Measurements from ENCODE around the gene LRCH3. TPM values are rescaled to one million over a fixed set of nuclear protein-coding genes. Genes with fewer than 3 reads are reported as not detected.

Gene LRCH3
- polyA plus RNA-seq, 1 donor from 2014 or later = 41.4 TPM

DNA sequence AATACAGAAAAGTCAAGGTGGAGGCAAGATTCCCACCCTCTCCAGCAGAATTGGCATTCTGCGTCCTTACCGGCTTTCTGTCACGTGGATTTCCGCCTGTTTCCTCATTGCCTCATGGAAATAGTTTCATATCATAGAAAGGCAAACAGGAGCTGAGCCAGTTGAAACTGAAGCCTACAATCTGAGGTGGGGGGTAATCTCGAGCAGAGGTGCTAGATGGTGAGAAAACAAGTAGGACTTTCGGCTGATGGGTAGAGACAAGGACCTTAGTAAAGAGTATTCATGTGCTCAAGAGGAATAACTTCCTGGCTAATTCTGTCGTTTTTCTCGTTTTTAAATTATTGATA, 39.9 kb downstream of the LRCH3 start:
- H4K20me1 ChIP-seq (ENCODE audit: insufficient read depth) = no peaks in the 10 kb centered on the region
- no peak overlapping the region for H3K4me3 ChIP-seq (ENCODE audit: low read length)
- TF ChIP-seq, protein P1, sequence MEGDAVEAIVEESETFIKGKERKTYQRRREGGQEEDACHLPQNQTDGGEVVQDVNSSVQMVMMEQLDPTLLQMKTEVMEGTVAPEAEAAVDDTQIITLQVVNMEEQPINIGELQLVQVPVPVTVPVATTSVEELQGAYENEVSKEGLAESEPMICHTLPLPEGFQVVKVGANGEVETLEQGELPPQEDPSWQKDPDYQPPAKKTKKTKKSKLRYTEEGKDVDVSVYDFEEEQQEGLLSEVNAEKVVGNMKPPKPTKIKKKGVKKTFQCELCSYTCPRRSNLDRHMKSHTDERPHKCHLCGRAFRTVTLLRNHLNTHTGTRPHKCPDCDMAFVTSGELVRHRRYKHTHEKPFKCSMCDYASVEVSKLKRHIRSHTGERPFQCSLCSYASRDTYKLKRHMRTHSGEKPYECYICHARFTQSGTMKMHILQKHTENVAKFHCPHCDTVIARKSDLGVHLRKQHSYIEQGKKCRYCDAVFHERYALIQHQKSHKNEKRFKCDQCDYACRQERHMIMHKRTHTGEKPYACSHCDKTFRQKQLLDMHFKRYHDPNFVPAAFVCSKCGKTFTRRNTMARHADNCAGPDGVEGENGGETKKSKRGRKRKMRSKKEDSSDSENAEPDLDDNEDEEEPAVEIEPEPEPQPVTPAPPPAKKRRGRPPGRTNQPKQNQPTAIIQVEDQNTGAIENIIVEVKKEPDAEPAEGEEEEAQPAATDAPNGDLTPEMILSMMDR (IDR thresholded peaks at IDR 0.05; ENCODE audit: poor library complexity, severe bottlenecking) = no peak
- TF ChIP-seq, protein P2, sequence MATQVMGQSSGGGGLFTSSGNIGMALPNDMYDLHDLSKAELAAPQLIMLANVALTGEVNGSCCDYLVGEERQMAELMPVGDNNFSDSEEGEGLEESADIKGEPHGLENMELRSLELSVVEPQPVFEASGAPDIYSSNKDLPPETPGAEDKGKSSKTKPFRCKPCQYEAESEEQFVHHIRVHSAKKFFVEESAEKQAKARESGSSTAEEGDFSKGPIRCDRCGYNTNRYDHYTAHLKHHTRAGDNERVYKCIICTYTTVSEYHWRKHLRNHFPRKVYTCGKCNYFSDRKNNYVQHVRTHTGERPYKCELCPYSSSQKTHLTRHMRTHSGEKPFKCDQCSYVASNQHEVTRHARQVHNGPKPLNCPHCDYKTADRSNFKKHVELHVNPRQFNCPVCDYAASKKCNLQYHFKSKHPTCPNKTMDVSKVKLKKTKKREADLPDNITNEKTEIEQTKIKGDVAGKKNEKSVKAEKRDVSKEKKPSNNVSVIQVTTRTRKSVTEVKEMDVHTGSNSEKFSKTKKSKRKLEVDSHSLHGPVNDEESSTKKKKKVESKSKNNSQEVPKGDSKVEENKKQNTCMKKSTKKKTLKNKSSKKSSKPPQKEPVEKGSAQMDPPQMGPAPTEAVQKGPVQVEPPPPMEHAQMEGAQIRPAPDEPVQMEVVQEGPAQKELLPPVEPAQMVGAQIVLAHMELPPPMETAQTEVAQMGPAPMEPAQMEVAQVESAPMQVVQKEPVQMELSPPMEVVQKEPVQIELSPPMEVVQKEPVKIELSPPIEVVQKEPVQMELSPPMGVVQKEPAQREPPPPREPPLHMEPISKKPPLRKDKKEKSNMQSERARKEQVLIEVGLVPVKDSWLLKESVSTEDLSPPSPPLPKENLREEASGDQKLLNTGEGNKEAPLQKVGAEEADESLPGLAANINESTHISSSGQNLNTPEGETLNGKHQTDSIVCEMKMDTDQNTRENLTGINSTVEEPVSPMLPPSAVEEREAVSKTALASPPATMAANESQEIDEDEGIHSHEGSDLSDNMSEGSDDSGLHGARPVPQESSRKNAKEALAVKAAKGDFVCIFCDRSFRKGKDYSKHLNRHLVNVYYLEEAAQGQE (IDR thresholded peaks at IDR 0.05; ENCODE audit: borderline replicate concordance) = no peak
- no peak for TF ChIP-seq MXI1 (conservative IDR thresholded peaks at IDR 0.05; ENCODE audit: poor library complexity, severe bottlenecking)
- no peak for TF ChIP-seq EZH2 (IDR thresholded peaks at IDR 0.05; ENCODE audit: borderline replicate concordance, insufficient read depth, low read length, poor library complexity, severe bottlenecking)
- no peak for TF ChIP-seq TAF1 (IDR thresholded peaks at IDR 0.05; ENCODE audit: low read depth)
- no peak for TF ChIP-seq RAD21 (conservative IDR thresholded peaks at IDR 0.05)
- no peak for TF ChIP-seq EP300 (conservative IDR thresholded peaks at IDR 0.05; ENCODE audit: poor library complexity, severe bottlenecking)
- TF ChIP-seq POLR2AphosphoS5 (IDR thresholded peaks at IDR 0.05) = no peak
- TF ChIP-seq SMC3 (conservative IDR thresholded peaks at IDR 0.05; ENCODE audit: poor library complexity) = no peak
- peaks cover 10% of the 10 kb centered on the region for H3K36me3 ChIP-seq (ENCODE audit: insufficient read depth, low read length)
- no peaks in the 10 kb centered on the region for H3K27me3 ChIP-seq (ENCODE audit: insufficient read depth, low read depth, low read length)
- H3K9me3 ChIP-seq (ENCODE audit: low read length) = no peaks in the 10 kb centered on the region
- H3F3A ChIP-seq (ENCODE audit: insufficient read depth, low read length, poor library complexity, severe bottlenecking) = no peaks in the 10 kb centered on the region
- H3K79me2 ChIP-seq (replicated peaks; ENCODE audit: insufficient read depth, low read length) = no peaks in the 10 kb centered on the region
- no peak overlapping the region for H3K4me2 ChIP-seq (ENCODE audit: low read length)
- H3K9ac ChIP-seq (ENCODE audit: low read length) = no peak overlapping the region
- no peak overlapping the region for H2AFZ ChIP-seq (ENCODE audit: low read depth, low read length)
- no peak overlapping the region for H3K27ac ChIP-seq (ENCODE audit: low read length)
- H3K9me2 ChIP-seq (ENCODE audit: insufficient read depth, low read length) = no peaks in the 10 kb centered on the region

DNA sequence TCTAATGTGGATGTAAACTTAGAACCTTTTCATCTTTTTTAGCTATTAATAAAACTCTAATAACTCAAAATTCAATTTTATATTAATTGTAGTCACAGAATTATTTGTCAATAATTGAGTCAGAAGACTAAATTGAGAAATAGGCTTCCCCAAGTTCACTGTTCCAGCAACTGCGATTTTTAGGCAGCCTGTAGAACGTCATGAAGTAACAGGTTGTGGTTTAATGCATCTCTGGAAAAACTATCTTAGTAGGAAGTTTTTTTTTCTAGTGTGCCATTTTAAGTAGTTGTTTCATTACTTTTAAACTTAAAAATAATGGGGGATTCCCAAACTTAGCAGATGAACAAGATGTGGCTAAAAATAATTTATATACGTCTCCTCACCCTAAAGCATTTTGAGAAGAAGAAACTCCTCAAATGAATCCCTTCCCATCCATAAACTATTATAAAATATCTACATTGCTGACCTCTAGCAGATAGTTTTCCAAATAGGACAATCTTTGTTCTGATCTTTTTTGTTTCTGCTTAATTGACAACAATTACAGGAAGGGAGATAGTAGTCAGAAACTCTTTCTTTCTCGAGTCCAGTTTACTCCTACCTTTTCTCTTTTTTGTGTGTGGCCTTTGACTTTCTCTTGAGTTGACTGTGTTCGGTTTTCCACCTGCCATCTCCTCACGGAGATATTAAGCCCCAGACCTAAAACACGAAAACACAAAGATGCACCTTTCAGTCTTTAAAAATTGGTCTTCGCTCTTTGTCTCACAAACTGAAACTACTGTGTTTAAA, 43.1 kb downstream of the LRCH3 start:
- Histone ChIP-seq H3K9me3 (ENCODE audit: low read length) (no peaks in the 10 kb centered on the region), H2AFZ (ENCODE audit: low read depth, low read length) (no peak overlapping the region), H4K20me1 (ENCODE audit: insufficient read depth) (no peaks in the 10 kb centered on the region), H3F3A (ENCODE audit: insufficient read depth, low read length, poor library complexity, severe bottlenecking) (no peaks in the 10 kb centered on the region), H3K9me2 (ENCODE audit: insufficient read depth, low read length) (no peaks in the 10 kb centered on the region), H3K9ac (ENCODE audit: low read length) (no peak overlapping the region), H3K27me3 (ENCODE audit: insufficient read depth, low read depth, low read length) (no peaks in the 10 kb centered on the region), H3K79me2 (replicated peaks; ENCODE audit: insufficient read depth, low read length) (no peaks in the 10 kb centered on the region), H3K4me3 (ENCODE audit: low read length) (no peak overlapping the region), H3K4me2 (ENCODE audit: low read length) (no peak overlapping the region), H3K27ac (ENCODE audit: low read length) (no peak overlapping the region), H3K36me3 (ENCODE audit: insufficient read depth, low read length) (no peaks in the 10 kb centered on the region)
- TF ChIP-seq EP300 (conservative IDR thresholded peaks at IDR 0.05; ENCODE audit: poor library complexity, severe bottlenecking) = no peak
- no peak for TF ChIP-seq EZH2 (IDR thresholded peaks at IDR 0.05; ENCODE audit: borderline replicate concordance, insufficient read depth, low read length, poor library complexity, severe bottlenecking)
- TF ChIP-seq, protein P2 (IDR thresholded peaks at IDR 0.05; ENCODE audit: borderline replicate concordance) = no peak
- TF ChIP-seq, protein P1 (IDR thresholded peaks at IDR 0.05; ENCODE audit: poor library complexity, severe bottlenecking) = no peak

Measured in neural cell (in vitro differentiated cells).